ENCODE measurements around the gene PROB1.
"Not testable (repeated sequence)": the region's sequence is repeated elsewhere in the genome, so short reads cannot be mapped to it uniquely, and the experiment has no call there.

The PROB1 gene

DNA sequence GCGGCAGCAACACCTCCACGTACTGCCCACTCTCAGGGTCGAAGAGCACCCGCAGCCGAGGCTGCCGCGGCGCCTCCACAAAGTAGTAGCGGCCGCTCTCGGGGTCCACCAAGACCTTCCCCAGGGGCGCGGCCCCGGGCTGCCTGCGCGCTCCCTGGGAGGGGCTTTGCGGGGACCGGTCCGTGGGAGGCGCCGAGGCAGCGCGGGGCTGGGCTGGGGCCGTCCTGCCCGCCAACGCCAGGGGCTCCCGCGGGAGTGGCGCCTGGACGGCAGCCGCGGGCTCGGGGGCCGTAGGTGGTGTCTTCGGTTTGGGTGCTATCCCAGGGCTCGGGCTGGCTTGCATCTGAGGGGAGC, 2.6 kb downstream of the PROB1 start:
- DNase-seq (ENCODE audit: low read depth, low spot score), result no peak

DNA sequence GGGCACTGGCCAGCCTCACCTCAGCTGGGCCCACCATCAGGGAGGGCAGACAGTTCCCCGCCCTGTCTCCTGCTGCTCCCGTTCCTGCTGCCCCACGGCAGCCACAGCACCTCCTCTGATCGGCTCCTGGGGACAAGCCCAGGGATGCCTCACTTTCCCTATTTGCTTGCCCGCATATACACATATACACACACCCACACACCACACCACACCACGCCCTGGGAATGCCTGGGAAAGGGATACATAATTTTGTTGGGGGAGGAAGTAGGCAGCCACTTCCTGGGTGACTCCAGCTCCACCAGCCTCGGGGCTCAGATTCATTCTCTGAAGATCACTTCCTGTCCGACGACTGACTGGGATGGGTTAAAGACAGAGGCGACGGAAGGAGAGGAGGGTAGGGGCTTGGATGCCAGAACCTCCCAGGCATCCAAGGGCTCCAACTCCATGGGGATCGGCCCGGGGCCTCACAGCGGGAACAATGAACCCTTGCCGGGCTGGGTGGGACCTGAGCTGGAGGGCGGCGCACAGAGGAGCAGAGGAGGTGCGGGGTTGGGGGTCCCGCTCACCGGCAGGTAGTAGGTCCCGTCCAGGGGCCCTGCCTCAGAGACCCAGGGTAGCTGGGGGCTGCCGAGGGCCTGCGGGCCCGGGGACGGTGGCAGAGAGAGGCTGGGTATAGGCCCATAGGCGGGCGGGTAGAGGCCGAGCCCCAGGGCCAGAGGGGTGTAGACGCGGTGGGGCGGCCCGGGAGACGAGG, 3.2 kb downstream of the PROB1 start:
- no peak for DNase-seq (ENCODE audit: low read depth, low spot score)

DNA sequence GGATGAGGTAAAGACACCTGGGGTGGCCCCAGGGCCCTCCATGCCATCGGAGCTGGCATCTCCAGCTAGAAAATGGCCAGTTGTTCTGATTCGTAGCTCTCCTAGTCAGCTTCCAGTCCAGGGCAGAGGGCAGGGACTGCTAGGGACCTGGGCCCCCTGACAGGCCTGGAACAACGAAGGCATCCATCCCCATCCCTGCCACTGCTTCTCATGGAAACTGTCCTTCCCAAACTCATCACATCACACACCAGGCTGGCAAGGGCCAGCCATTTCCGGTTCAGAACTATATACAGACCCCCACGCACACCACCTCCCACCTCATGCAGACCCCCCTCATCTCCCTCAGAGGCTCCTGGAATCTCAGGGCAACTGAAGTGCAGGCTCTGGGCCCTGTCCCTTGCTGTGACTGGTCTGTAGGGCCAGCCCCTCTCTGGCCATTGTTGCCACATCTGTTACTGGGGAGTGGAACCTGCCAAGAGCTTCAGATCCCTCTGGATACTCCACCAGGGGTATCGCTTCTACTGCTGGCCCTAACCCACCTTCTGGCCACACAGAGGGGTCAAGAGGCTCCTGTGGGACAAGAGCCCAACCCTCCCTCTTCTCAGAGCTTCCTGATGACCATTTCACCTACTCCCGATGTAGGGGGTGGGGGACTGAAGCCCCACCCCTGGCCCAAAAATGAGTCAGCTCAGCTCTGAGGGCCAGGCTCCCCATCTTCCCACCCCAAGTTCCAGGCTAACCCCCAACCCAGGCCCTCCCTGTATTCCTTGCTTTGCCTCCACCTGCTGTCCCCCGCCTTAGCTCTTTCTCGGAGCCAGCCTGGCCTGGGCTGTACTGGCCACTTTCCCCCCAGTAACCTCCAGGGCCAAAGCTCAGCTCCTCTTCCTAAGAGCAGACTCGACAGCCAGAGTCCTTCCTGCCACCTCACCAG, 4.0 kb downstream of the PROB1 start:
- no peak for DNase-seq (ENCODE audit: low read depth, low spot score)

DNA sequence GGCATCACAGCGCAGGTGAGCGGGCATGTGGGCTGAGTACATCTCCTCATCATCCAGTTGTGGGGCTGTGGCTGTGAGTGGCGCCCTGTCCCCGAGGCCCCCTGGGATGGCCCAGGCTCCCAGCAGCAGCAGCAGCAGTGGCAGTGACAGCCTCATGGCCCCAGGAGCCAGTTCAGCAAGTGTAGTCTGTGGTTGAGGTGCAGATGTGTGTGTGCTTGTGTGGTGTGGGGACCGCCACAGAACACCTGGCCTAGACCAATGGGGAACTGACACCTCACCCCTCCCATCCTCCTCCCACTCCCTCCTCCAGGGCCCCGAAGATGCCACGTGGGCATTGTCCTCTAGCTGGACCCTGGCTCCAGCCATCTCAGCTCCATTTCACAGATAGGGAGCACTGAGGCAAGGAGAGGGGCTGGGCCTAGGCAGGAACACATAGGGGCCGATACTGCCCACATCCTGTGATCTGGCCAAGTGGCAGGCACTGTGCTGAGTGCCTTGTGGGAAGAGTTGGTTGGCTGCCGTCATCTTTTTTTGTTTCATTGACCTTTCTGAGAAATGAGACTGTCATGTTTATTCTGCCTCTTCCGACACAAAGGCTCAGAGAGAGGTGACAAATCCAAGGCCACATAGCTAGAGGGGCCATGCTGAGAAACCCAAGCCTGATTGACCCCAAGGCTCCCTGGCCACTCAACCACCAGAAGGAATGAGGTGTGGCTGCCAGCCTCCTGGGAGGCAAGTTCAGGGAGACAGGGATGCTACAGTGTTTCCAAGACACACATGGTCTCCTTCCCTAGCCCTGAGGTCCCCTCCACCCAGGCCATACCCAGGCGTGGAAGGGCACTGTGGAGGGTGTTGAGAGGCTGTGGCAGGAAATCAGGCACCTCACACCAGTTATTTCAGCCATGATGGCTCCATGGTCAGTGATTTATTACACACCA, 4.9 kb downstream of the PROB1 start, which contains the start of gene MZB1:
Gene MZB1 (minus strand): TSS at position 213 of the 938 bp plus-strand sequence. CDS start 57 bp downstream, at position 156.
- DNase-seq (ENCODE audit: low read depth, low spot score), result no peak

DNA sequence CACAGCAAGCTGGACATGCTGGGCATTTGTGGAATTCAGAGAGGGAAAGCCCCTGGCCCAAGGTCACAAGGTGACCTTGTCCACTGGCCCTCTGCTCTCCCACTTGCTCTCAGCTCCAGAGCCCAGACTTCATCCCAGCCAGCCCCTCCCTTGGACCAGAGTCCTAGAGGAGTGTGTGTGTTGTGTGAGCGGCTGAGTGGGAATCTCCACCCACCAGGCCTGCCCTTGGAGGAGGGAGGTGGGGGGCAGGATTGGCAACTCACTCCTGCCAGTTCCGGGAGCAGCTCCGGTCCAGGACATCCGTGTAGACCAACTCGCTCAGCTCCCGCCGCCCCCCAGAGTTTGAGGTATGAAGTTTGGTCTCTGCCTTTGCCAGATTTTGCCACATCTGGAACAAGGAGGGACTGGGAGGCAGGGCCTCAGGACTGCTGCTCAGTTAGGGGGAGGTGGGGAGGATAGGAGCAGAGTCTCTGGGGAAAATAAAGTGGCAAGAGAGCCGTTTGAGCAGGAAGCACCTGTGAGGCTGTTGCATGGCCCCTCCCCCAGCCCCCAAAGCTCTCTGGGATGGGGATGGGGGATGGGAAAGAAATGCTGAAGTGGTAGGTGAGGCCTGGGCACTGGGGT, 6.6 kb downstream of the PROB1 start:
- DNase-seq (ENCODE audit: low read depth, low spot score), result no peak

DNA sequence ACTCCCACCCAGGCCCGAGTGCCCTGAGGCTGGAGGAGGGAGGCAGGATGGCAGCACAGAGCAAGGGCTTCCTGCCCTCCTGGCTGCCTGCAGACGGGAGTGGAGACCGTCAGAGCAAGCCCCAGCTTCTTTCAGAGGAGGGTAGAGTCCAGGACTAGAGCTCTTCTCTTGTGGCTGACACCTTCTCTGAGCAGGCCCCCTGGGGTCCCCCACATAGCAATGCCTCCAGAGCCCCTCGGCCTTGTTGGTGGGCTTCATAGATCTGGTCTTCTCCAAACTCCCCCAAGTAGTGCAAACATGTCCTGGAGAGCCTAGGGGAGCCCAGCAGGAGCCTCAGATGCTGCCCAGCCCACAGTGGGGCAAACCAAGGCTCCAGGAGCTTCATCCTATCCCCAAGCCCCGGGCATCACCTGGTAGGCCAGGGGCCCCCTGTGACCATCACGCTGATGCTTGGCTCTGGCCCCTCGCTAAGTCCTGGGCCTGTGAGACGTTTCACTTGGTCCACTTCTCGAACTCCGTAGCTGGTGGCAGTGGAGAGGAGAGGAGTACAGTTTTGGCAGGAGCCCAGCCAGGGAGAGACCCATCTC, 7.2 kb downstream of the PROB1 start:
- DNase-seq (ENCODE audit: low read depth, low spot score), result no peak

DNA sequence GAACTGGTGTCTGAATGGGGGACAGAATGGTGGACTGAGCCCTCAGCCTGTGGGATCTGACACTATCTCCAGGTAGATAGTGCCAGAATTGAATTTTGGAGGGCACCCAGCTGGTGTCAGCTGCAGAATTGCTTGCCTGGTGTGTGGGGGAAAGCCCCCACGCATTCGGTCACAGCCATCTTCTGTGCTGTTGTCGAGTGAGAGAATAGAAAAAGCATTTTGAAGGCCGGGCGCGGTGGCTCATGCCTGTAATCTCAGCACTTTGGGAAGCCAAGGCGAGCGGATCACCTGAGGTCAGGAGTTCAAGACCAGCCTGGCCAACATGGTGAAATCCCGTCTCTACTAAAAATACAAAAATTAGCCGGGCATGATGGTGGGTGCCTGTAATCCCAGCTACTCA, 7.9 kb downstream of the PROB1 start:
- DNase-seq (ENCODE audit: low read depth, low spot score), result not testable (repeated sequence)

DNA sequence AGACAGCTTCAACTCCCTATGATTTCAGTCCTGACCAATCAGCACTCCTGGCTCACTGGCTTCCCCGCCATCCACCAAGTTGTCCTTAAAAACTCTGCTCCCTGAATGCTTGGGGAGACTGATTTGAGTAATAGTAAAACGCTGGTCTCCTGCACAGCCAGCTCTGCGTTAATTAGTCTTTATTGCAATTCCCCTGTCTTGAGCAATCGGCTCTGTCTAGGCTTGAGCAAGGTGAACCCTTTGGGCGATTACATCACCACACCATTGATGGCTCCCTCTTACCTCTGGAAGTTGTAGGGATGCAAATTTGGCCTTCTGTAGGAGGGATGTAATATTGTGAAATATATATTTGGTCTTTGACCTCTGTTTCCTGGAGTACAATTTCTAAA, 8.9 kb downstream of the PROB1 start:
- DNase-seq (ENCODE audit: low read depth, low spot score), result no peak

DNA sequence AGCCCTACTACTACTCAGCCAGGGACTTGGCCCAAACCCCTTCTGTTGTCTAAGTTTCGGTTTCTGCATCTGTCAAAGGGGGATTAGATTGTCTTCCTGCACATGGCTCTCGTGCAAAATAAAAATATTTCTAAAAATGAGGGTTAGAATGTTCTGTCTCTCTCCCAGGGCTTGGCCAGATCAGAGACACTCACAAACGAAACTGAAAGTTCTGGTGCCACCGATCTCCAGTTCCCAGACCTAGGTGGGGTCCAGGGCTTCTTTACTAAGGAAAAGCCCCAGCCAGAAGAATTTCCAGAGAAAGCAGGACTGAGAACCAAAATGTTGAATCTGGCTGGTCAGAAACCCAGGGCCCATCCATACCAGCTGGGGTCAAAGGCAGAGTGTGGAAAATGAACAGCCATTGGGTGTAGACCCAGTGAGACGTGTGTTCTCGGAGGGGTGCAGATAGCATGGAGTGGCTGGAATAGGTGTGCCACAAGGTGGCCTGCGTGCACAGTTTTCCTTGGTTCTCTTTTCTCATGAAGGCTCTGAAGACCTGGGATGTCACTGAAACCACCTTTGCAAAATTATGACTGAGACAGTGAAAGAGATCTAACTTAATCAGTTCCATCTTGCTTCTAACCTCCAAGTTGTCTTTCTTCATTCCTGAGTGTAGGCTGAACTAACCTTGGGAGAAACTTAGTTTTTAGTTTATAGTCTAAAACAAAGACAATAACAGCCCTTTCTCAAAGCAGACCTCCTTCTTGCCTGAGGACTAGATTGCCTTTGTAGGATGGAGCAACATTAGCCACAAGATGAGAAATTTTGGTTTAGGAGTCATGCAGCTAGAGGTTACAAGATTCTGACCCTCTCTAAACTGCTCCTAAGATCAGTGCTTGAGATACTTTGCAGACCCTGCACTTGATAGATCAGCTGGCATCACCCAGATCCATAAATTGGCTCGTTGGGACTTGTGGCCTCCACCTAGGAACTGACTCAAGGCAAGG, 9.5 kb downstream of the PROB1 start:
- DNase-seq (ENCODE audit: low read depth, low spot score), result no peak

DNA sequence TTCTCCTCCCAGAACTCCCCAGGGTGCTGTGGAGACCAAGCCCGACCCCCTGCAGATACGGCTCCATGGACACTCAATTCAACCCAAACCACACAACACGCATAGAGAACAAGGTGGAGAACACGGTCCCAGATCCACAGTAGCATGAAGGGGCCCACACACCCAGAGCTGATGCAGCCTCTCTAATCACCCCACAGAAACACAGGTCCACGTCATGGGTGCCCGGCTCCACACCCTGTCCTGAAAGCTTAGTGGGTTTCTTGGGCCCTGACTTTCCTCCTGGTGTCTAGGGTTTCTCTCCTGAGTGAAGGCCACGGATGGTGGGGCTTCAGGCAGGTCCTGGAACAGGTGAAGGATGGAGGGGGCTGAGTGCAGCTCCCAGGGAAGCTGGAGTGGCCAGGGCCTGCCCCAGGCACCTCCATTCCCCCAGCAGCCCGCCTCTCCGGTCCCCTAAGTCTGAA, 10.3 kb downstream of the PROB1 start:
- no peak for DNase-seq (ENCODE audit: low read depth, low spot score)

DNA sequence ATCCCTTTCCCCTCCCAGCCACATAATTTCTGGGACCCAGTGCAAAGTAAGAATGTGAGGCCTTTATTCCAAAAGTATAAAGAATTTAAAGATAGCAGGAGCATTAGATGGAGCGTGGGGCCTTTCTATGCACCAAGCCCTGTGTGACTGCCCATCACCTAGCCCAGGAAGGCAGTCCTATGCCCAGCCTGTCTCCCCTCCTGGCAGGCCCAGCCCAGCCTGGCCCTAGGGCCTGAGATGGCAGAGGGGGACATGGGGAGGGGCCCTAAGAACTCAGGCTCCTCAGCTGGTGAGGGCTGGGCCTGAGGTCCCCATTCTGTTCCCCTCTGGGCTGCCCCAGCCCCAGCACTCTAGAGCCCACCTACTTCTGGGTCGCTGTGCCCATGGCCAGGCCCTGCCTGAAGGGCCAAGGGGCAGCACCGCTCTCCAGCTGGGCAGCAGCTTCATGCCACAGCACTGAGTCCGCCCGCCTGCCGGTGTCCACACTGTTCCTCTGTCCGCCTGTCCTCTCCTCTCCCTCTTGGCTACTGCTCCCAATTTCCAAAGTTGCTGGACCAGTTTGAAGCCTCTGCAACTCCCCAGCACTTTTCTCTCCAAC, 10.8 kb downstream of the PROB1 start:
- DNase-seq (ENCODE audit: low read depth, low spot score), result no peak

DNA sequence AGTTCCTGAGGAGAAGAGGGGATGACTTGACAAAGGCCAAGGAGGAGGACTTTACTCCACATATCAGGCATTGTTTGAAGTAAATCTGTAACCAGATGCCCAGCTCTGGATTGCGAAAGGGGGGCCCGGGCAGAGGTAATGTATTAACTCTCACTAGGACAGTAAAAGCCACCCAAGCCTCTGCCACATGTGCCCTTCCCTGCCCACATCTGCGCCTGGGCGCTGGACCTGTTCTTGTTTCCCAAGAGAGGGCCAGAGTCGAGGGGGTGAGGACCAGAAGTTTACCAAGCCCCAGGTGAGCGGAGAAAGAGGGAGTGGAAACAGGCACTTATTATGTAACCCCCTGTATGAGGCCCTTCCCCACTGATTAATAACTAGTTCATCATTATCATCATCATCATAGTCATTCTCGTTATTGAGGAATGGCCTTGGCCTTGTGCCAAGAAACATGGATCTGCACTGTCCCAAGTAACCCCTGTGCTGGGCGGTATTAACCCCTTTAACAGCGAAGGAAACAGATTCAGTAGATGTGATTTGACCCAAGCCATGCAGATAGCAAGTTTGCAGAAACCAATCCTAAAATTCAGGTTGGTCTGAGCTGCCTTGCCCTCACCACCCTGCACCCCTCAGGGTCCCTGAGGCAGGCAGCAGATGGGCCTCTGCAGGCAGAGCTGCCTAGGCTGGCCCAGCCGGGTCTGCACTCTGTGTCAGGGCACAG, 11.5 kb downstream of the PROB1 start, which contains the start of gene SLC23A1:
Gene SLC23A1 (minus strand): TSS at position 23 of the 718 bp plus-strand sequence. CDS start 44 bp downstream, outside the sequence.
- DNase-seq (ENCODE audit: low read depth, low spot score), result no peak

DNA sequence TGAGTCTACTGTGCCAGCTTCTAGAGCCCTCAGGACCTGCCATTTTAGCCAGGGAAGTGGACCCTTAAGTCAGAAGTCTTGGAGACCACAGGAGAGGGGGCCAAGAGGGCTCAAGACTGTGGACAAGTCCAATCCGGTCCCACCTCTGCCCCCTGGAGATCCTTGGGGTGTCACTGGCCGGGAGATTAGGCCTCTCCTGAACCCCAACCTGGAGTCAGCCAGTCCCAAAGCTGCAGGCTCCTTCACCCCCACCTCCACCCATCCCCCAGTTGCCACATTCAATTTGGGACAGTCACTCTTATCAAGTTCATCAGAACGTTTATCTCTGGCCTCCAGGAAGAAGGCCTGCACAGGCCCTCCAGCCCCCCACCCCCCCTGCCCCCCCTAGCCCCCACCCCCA, 12.1 kb downstream of the PROB1 start:
- DNase-seq (ENCODE audit: low read depth, low spot score), result no peak

DNA sequence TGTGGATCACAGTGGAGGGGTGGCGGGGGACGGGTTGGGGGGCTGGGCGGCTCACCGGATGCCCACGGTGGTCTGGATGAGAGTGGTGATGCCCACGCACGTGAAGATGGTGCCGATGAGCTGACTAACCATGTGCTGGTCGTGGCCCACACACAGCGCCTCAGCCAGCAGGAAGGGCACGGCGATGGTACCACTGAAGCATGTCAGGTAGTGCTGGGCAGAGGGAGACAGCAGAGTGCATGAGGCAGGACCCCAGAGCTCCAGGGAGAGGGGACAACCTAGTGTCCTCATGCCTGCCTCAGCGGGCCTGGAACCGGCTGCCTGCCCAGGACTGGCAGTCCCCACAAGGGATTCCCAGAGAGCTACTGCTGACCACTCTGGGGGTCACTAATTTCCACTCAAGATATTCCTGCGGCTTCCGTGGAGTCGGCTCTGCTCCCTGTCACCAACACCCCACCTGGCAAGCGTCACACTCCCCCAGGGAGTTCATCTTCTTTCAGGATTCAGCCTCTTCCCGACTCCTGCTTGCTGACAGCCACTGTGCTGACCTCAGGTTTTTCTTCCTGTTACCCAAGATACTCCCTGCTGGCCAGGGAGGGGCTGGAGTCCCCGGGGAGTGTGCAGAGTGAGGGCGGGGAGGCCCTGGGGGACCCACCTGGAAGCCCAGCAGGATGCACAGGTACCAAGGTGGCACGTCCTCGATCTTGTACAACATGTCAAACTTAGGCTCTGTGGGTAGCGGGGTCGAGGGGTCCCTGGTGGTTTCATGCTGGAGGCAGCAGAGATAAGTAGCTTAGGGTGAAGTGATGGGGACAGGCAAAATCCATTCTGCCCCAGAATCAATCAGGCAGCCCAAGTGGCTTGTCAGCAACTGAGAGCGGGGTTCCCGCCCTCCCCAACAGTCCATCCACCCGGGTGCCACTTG, 12.8 kb downstream of the PROB1 start:
- DNase-seq (ENCODE audit: low read depth, low spot score), result no peak

DNA sequence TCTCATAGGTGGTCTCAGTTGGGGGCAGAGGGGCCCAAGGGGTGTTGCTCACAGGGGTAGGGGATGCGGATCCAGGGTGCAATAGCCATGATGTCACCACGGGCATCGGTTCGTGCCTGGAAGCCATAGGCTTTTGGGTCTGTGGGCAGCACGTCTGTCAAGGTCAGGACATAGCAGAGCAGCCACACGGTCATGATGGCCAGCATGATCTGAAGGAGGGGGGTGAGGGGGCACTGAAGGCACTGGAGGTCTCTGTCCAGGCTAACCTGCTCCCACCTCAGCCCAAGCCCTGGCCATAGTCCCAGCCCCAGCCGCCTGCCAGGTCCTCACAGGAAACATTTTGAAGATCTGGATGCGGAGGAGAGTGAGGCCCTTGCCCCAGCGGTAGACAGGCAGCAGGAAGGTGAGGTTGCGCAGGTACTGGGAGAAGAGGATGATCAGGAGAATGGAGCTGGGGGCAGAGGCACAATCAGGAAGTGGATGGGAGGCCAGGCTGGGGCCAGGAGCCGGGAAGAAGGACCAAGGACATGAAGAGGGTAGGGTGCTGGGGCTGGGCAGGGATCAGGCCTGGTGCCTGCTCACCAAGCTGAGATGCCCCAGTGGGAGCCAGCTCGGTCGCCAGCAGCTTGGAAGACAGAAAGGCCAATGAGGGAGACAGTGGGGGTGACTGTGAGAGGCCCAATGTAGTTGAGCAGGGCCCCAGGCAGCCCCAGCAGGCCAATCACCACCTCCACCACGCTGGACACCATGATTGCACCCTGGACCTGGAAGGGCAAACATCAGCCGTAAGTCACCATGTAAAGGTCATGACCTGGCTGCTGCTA, 15.1 kb downstream of the PROB1 start:
- no peak for DNase-seq (ENCODE audit: low read depth, low spot score)

DNA sequence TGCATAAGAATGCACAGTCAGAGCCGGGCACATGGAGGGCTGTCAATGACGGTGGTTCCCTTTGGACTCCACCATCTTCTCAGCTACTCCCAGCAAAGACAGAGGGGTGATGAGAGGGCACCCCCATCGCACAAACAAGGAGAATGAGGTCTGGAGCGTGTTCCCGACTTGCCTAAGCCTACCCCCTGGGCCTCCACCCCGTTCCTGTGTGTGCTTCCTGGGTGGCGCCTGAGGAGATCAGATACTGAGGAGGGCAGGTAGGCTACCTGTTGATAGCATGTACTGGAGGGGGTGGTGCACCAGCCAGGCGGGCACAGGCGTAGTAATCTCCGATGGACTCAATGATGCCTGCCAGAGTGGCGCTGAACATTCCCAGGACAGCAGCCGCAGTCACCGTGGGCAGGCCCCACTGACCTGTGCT, 16.0 kb downstream of the PROB1 start:
- DNase-seq (ENCODE audit: low read depth, low spot score), result no peak

All from brain pericyte (primary cell).